Liver (tissue), 9 donors: ENCODE results near the gene NCAM1. TPM values are rescaled to one million over a fixed set of nuclear protein-coding genes. Genes with fewer than 3 reads are reported as not detected.

ENCODE experiments used
- DNase-seq: peaks from one replicate; pipeline ENCODE4 v3.0.0-alpha.2; 2017; ENCODE audit warnings: low spot score
- H3K27ac ChIP-seq, 2 donors: one replicate each; pipeline ENCODE4 v1.7.0; 2013; ENCODE audit warnings: inconsistent platforms in 2 of 2, low read length in 2 of 2, control low read depth in 1 of 2, low read depth in 1 of 2, mild to moderate bottlenecking in 1 of 2
- H3K27me3 ChIP-seq, 4 donors: one replicate each; pipeline versions ENCODE4 v1.6.1 to v1.7.0; 2013; ENCODE audit warnings: low read length in 3 of 4, inconsistent platforms in 1 of 4, mild to moderate bottlenecking in 1 of 4, moderate library complexity in 1 of 4; ENCODE audit not compliant: control insufficient read depth in 4 of 4, insufficient read depth in 4 of 4
- H3K36me3 ChIP-seq, 4 donors: one replicate each; pipeline versions ENCODE4 v1.6.1 to v1.7.0; 2013; ENCODE audit warnings: low read length in 3 of 4, mild to moderate bottlenecking in 3 of 4, low read depth in 1 of 4, moderate library complexity in 1 of 4; ENCODE audit not compliant: control insufficient read depth in 4 of 4, insufficient read depth in 3 of 4
- H3K4me1 ChIP-seq, 4 donors: one replicate each; pipeline versions ENCODE4 v1.6.1 to v1.7.0; 2013; ENCODE audit warnings: low read length in 3 of 4, mild to moderate bottlenecking in 3 of 4, moderate library complexity in 1 of 4; ENCODE audit not compliant: control insufficient read depth in 4 of 4, insufficient read depth in 4 of 4
- H3K4me3 ChIP-seq, 3 donors: one replicate each; pipeline versions ENCODE4 v1.6.1 to v1.7.0; 2013; ENCODE audit warnings: low read length in 3 of 3, control low read depth in 1 of 3, low read depth in 1 of 3, mild to moderate bottlenecking in 1 of 3
- H3K9ac ChIP-seq, 2 donors: one replicate each; pipeline ENCODE4 v1.7.0; 2013; ENCODE audit warnings: low read length in 2 of 2, mild to moderate bottlenecking in 2 of 2, moderate library complexity in 2 of 2, control low read depth in 1 of 2, low read depth in 1 of 2
- H3K9me3 ChIP-seq, 4 donors: one replicate each; pipeline versions ENCODE4 v1.6.1 to v1.7.0; 2013; ENCODE audit warnings: low read length in 3 of 4; ENCODE audit not compliant: control insufficient read depth in 4 of 4
- ATF3 ChIP-seq: IDR thresholded peaks from 2 replicates; pipeline ENCODE4 v1.6.1; 2016; ENCODE audit warnings: antibody characterized with exemption
- CTCF ChIP-seq: fragments of 150-350 bp; IDR thresholded peaks from 2 replicates; pipeline ENCODE4 v1.5.1; 2017; ENCODE audit warnings: improper control_type of control experiment, low read depth, low read length; ENCODE audit not compliant: missing input control
- EGR1 ChIP-seq, 2 donors: IDR thresholded peaks; 2 replicates each; pipeline ENCODE4 v1.6.1; 2016 to 2018; ENCODE audit warnings: antibody characterized with exemption in 2 of 2, low read depth in 2 of 2
- FOXA1 ChIP-seq: IDR thresholded peaks from 2 replicates; pipeline ENCODE4 v1.6.1; 2016; ENCODE audit warnings: antibody characterized with exemption
- FOXA2 ChIP-seq: IDR thresholded peaks from 2 replicates; pipeline ENCODE4 v1.6.1; 2016; ENCODE audit warnings: antibody characterized with exemption
- GABPA ChIP-seq, 2 donors: IDR thresholded peaks in 1 of 2; conservative IDR thresholded peaks in 1 of 2; 2 replicates each; pipeline ENCODE4 v1.6.1; 2016; ENCODE audit warnings: antibody characterized with exemption in 2 of 2, mild to moderate bottlenecking in 1 of 2, moderate library complexity in 1 of 2
- HNF4A ChIP-seq, 2 donors: conservative IDR thresholded peaks; 2 replicates each; pipeline ENCODE4 v1.6.1; 2016; ENCODE audit warnings: antibody characterized with exemption in 2 of 2, mild to moderate bottlenecking in 2 of 2
- HNF4G ChIP-seq: IDR thresholded peaks from 2 replicates; pipeline ENCODE4 v1.6.1; 2016; ENCODE audit warnings: antibody characterized with exemption
- JUND ChIP-seq, 2 donors: IDR thresholded peaks; 2 replicates each; pipeline ENCODE4 v1.6.1; 2016; ENCODE audit warnings: antibody characterized with exemption in 2 of 2
- MAX ChIP-seq: IDR thresholded peaks from 2 replicates; pipeline ENCODE4 v1.6.1; 2016; ENCODE audit warnings: antibody characterized with exemption
- REST ChIP-seq: IDR thresholded peaks from 2 replicates; pipeline ENCODE4 v1.6.1; 2016; ENCODE audit warnings: antibody characterized with exemption, mild to moderate bottlenecking
- RXRA ChIP-seq, 2 donors: IDR thresholded peaks; 2 replicates each; pipeline ENCODE4 v1.6.1; 2017 to 2018; ENCODE audit warnings: antibody characterized with exemption in 2 of 2, mild to moderate bottlenecking in 1 of 2
- SP1 ChIP-seq: IDR thresholded peaks from 2 replicates; pipeline ENCODE4 v1.6.1; 2018; ENCODE audit warnings: antibody characterized with exemption, mild to moderate bottlenecking
- TAF1 ChIP-seq: conservative IDR thresholded peaks from 2 replicates; pipeline ENCODE4 v1.6.1; 2016; ENCODE audit warnings: antibody characterized with exemption, mild to moderate bottlenecking
- ZBTB33 ChIP-seq: IDR thresholded peaks from 2 replicates; pipeline ENCODE4 v1.6.1; 2016; ENCODE audit warnings: antibody characterized with exemption
- WGBS: extraction: QIAGEN DNeasy Blood & Tissue Kit; methylation state at CpG from one replicate; pipeline ENCODE4 v1.1.7; 2013; 5-methylcytosine and 5-hydroxymethylcytosine counted together
- polyA plus RNA-seq, 2 donors: library from polyadenylated mRNA; stranded (reverse) in 1 of 2; unstranded in 1 of 2; fragments of 200-250 nt in 1 of 2; fragments of >200 nt in 1 of 2; fragmentation: Nextera tagmentation in 1 of 2; extraction: Ambion mirVana in 1 of 2; gene quantifications; one replicate each; pipeline versions ENCODE4 v1.2.1 to v1.2.3, GENCODE V29; 2013 to 2015
- total RNA-seq, 2 donors: library from RNA; depleted of rRNA; stranded (reverse); fragments of >200 nt; gene quantifications; one replicate each; pipeline ENCODE4 v1.2.3, GENCODE V29; 2014
- donor health status: healthy.
- donor health status: healthy.
- donor health status: healthy.
- donor health status: healthy.
- donor health status: healthy.

NCAM1 gene
- total and polyA plus RNA-seq, 4 donors: 0.65 to 2.1 (median 0.88) TPM

GRCh38 chr11:113204280-113204679, 243.1 kb downstream of the NCAM1 start:
- TF ChIP-seq GABPA (IDR thresholded peaks at IDR 0.05 in 1 of 2, conservative IDR thresholded peaks at IDR 0.05 in 1 of 2): no peak
- no peak for TF ChIP-seq HNF4G
- TF ChIP-seq REST: no peak
- no peak for TF ChIP-seq JUND (IDR thresholded peaks at IDR 0.05)
- TF ChIP-seq SP1: no peak
- TF ChIP-seq EGR1 (IDR thresholded peaks at IDR 0.05; ENCODE audit: low read depth in 2 of 2): no peak
- TF ChIP-seq CTCF: no peak
- TF ChIP-seq RXRA (IDR thresholded peaks at IDR 0.05): no peak
- TF ChIP-seq ATF3: no peak
- no peak for TF ChIP-seq MAX
- TF ChIP-seq TAF1: no peak
- no peak for TF ChIP-seq HNF4A (conservative IDR thresholded peaks at IDR 0.05)
- TF ChIP-seq FOXA2: no peak
- no peak for TF ChIP-seq ZBTB33
- H3K4me3 ChIP-seq: no peak overlapping the region
- 87% methylated on average over 10 of the region's 10 CpGs for WGBS
- H3K9ac ChIP-seq: no peak overlapping the region
- H3K27ac ChIP-seq: no peak overlapping the region
- no peaks in the 10 kb centered on the region for H3K27me3 ChIP-seq
- H3K36me3 ChIP-seq: no peaks in the 10 kb centered on the region
- H3K4me1 ChIP-seq: no peaks in the 10 kb centered on the region
- H3K9me3 ChIP-seq: no peaks in the 10 kb centered on the region
- DNase-seq: no peak

- Histone ChIP-seq H3K27ac (no peak overlapping the region), H3K9ac (no peak overlapping the region), H3K27me3 (peaks cover 0 to 3% (median 1%) of the 10 kb centered on the region in 4 donors), H3K9me3 (no peaks in the 10 kb centered on the region), H3K4me3 (no peak overlapping the region), H3K36me3 (no peaks in the 10 kb centered on the region), H3K4me1 (no peaks in the 10 kb centered on the region)
- TF ChIP-seq ATF3 (no peak), ZBTB33 (no peak), FOXA2 (no peak), CTCF (no peak), MAX (no peak), EGR1 (IDR thresholded peaks at IDR 0.05; ENCODE audit: low read depth in 2 of 2) (no peak), FOXA1 (no peak), JUND (IDR thresholded peaks at IDR 0.05) (no peak), TAF1 (no peak), SP1 (no peak)
- 71% methylated on average over 2 of the region's 2 CpGs for WGBS
- DNase-seq: no peak
Measured at GRCh38 chr11:113213549-113213948, 252.3 kb downstream of the NCAM1 start.
